Neural cell (in vitro differentiated cells): ENCODE data around the gene TOR4A. TPM values are rescaled to one million over a fixed set of nuclear protein-coding genes. Genes with fewer than 3 reads are reported as not detected.

Source experiments
- H2AFZ ChIP-seq: fragments of 200-600, 300-800 bp; sonication (generic), shearing (Covaris generic); 2 replicates; pipeline ENCODE4 v1.6.0; 2014; ENCODE audit warnings: low read depth, mild to moderate bottlenecking, antibody characterized with exemption, low read length, moderate library complexity
- H3F3A ChIP-seq: fragments of 200-600 bp; shearing (Covaris generic); 2 replicates; pipeline ENCODE4 v1.6.1; 2016; ENCODE audit warnings: mild to moderate bottlenecking, moderate library complexity, mixed read lengths, antibody characterized with exemption, low read length; ENCODE audit not compliant: insufficient read depth, poor library complexity, severe bottlenecking
- H3K27ac ChIP-seq: fragments of 200-600, 300-800 bp; sonication (generic), shearing (Covaris generic); 2 replicates; pipeline ENCODE4 v1.5.1; 2014; ENCODE audit warnings: mild to moderate bottlenecking, low read length, moderate library complexity
- H3K27me3 ChIP-seq: fragments of 300-800, 200-600 bp; sonication (generic), shearing (Covaris generic); 2 replicates; pipeline ENCODE4 v1.6.0; 2014; ENCODE audit warnings: mild to moderate bottlenecking, low read depth, low read length, moderate library complexity; ENCODE audit not compliant: insufficient read depth
- H3K36me3 ChIP-seq: fragments of 300-800, 200-600 bp; sonication (generic), shearing (Covaris generic); 2 replicates; pipeline ENCODE4 v1.5.1; 2014; ENCODE audit warnings: mild to moderate bottlenecking, antibody characterized with exemption, low read length, moderate library complexity; ENCODE audit not compliant: insufficient read depth
- H3K4me2 ChIP-seq: fragments of 300-800, 200-600 bp; sonication (generic), shearing (Covaris generic); 2 replicates; pipeline ENCODE4 v1.6.0; 2014; ENCODE audit warnings: mild to moderate bottlenecking, low read length
- H3K4me3 ChIP-seq: fragments of 300-800, 200-600 bp; sonication (generic), shearing (Covaris generic); 2 replicates; pipeline ENCODE4 v1.5.1; 2014; ENCODE audit warnings: mild to moderate bottlenecking, low read length, moderate library complexity
- H3K79me2 ChIP-seq: fragments of 200-600 bp; shearing (Covaris generic); replicated peaks from 2 replicates; pipeline ENCODE4 v1.6.0; 2014; ENCODE audit warnings: mild to moderate bottlenecking, low read length, moderate library complexity; ENCODE audit not compliant: insufficient read depth
- H3K9ac ChIP-seq: fragments of 300-800, 200-600 bp; sonication (generic), shearing (Covaris generic); 2 replicates; pipeline ENCODE4 v1.6.1; 2016; ENCODE audit warnings: mild to moderate bottlenecking, low read length, mixed read lengths
- H3K9me2 ChIP-seq: fragments of 200-600 bp; shearing (Covaris generic); 2 replicates; pipeline ENCODE4 v1.6.1; 2016; ENCODE audit warnings: mild to moderate bottlenecking, low read length, mixed read lengths; ENCODE audit not compliant: insufficient read depth
- H3K9me3 ChIP-seq: fragments of 200-600, 300-800 bp; sonication (generic), shearing (Covaris generic); 2 replicates; pipeline ENCODE4 v1.6.1; 2016; ENCODE audit warnings: mild to moderate bottlenecking, mixed run types, low read length, moderate library complexity, mixed read lengths
- H4K20me1 ChIP-seq: fragments of 200-600 bp; shearing (Covaris generic); 2 replicates; pipeline ENCODE4 v1.6.1; 2016; ENCODE audit warnings: mild to moderate bottlenecking, mixed run types; ENCODE audit not compliant: insufficient read depth
- CTCF ChIP-seq: fragments of 450-650 bp; IDR thresholded peaks from 2 replicates; pipeline ENCODE4 v1.5.1; 2014; ENCODE audit warnings: antibody characterized with exemption, mild to moderate bottlenecking, moderate library complexity; ENCODE audit not compliant: poor library complexity, severe bottlenecking
- EP300 ChIP-seq: fragments of 450-650 bp; conservative IDR thresholded peaks from 2 replicates; pipeline ENCODE4 v1.6.1; 2014; ENCODE audit warnings: antibody characterized with exemption, mild to moderate bottlenecking, moderate library complexity; ENCODE audit not compliant: poor library complexity, severe bottlenecking
- EZH2 ChIP-seq: fragments of 200-600, 300-800 bp; shearing (Covaris generic), sonication (generic); IDR thresholded peaks from 2 replicates; pipeline ENCODE4 v1.6.1; 2014; ENCODE audit warnings: antibody characterized with exemption, low read length, borderline replicate concordance, mild to moderate bottlenecking; ENCODE audit not compliant: insufficient read depth, poor library complexity, severe bottlenecking
- MXI1 ChIP-seq: fragments of 450-650 bp; conservative IDR thresholded peaks from 2 replicates; pipeline ENCODE4 v1.6.1; 2014; ENCODE audit warnings: antibody characterized with exemption, mild to moderate bottlenecking; ENCODE audit not compliant: poor library complexity, severe bottlenecking
- POLR2AphosphoS5 ChIP-seq: IDR thresholded peaks from 2 replicates; pipeline ENCODE4 v1.6.1; 2012
- RAD21 ChIP-seq: fragments of 450-650 bp; conservative IDR thresholded peaks from 2 replicates; pipeline ENCODE4 v1.6.1; 2014; ENCODE audit warnings: antibody characterized with exemption, mild to moderate bottlenecking, moderate library complexity
- REST ChIP-seq: IDR thresholded peaks from 2 replicates; pipeline ENCODE4 v1.6.1; 2012; ENCODE audit warnings: borderline replicate concordance
- SMC3 ChIP-seq: fragments of 450-650 bp; conservative IDR thresholded peaks from 2 replicates; pipeline ENCODE4 v1.6.1; 2014; ENCODE audit warnings: antibody characterized with exemption, mild to moderate bottlenecking, moderate library complexity; ENCODE audit not compliant: poor library complexity
- TAF1 ChIP-seq: IDR thresholded peaks from 2 replicates; pipeline ENCODE4 v1.6.1; 2012; ENCODE audit warnings: low read depth
- polyA plus RNA-seq: library from polyadenylated mRNA; depleted of rRNA; stranded (reverse); fragments of >200 nt; gene quantifications from 2 replicates; pipeline ENCODE4 v1.2.3, GENCODE V29; 2014

TOR4A gene
- polyA plus RNA-seq, 1 donor from 2014 or later, result 0.50 TPM

DNA sequence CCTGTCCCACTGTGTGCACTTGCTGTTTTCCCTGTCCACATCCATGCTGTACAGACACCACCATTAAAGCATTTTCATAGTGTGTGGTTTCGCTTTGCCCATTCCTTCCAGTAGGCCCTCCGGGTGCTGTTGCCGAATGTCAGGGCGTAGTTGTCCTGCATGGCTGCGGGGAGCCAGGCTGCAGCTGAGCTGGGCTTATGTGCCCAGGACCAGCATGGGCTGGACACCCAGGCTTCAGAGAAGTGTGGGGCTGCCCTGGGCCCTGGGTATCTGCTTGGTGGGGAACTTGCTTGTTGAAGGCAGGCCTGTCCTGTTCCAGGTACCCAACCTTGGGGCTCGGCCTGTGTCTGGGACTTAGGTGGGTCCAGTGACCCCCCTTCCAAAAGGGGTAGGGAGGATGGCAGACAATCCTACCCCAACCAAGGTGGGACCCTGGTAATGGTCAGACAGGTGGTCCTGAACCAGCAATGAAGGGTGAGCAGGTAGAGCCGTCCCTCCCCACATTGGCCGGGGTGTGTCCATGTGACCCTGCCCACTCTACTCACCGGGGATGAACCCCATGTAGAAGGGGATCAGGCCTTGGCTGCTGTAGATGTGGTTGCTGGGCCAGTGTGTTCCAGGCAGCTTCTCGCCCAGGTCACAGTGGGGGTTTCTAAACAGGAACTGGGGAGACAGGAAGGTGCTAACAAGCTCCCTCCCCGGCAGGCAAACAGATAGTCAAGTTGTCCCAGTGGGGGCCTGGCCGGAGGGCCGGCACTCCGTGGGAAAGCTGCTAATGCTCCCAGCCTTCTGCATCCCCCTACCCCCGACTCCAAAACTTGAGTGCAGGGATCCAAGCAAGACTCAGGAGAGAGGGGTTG lies 33.7 kb upstream of the TOR4A start:
- Histone ChIP-seq H3K9me2 (no peaks in the 10 kb centered on the region), H3K36me3 (no peaks in the 10 kb centered on the region), H3K79me2 (peaks cover 14% of the 10 kb centered on the region), H3K27me3 (no peaks in the 10 kb centered on the region), H3K9ac (no peak overlapping the region), H3K4me3 (no peak overlapping the region), H3F3A (no peaks in the 10 kb centered on the region), H3K4me2 (no peak overlapping the region), H4K20me1 (no peaks in the 10 kb centered on the region), H3K27ac (no peak overlapping the region), H2AFZ (no peak overlapping the region), H3K9me3 (no peaks in the 10 kb centered on the region)
- TF ChIP-seq EZH2 (no peak), RAD21 (no peak), CTCF (no peak), TAF1 (no peak), MXI1 (no peak), SMC3 (no peak), POLR2AphosphoS5 (no peak), REST (no peak), EP300 (no peak)

DNA sequence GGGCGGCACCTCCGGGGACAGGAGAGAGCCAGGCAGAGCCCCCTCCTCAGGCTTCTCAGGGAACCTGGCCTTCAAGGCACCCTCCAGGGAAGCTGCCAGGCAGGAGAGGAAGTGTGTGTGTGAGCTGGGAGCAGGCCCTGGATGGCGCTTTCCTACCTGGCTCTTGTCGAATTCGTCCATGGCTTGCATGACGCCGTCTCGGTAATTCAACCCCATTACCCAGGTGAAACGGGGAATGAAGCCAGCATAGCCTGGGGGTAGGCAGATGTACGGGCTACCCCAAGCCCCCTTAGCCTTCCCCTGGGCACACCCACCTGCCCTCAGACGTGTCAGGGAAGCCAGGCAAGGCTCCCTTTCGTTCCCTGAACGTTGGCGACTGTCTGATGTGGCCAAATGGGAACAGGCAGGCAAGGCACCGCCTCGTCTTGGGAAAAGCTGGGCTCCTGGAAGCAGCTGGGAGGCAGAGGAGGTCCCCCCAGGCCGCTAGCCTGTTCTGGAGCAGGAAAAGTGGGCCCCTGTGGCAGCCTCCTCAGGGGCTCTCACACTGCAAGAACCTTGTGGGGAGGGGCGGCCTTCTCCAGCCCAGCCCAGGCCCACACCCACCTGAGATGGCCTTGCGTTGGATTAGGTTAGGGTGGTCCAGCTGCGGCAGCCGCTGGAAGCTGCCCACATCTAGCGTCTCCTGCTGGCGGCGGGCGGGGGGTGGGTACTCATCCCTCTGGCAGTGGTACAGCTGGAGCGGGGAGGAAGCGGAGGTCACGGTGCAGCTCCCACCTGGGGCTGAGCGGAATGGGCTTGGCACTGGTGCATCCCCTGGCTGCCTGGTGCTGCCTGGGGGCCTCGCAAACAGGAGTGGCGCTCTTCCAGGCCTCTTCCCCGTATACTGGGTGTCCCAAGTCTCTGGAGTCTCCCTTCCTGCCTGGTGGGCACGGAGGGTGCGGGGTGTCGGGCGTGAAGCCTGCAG lies 32.8 kb upstream of the TOR4A start:
- Histone ChIP-seq H3K36me3 (no peaks in the 10 kb centered on the region), H3K27me3 (no peaks in the 10 kb centered on the region), H4K20me1 (no peaks in the 10 kb centered on the region), H3K9me3 (no peaks in the 10 kb centered on the region), H3K9me2 (no peaks in the 10 kb centered on the region), H3K9ac (no peak overlapping the region), H2AFZ (no peak overlapping the region), H3K79me2 (peaks cover 14% of the 10 kb centered on the region), H3K27ac (no peak overlapping the region), H3K4me3 (no peak overlapping the region), H3K4me2 (no peak overlapping the region), H3F3A (no peaks in the 10 kb centered on the region)
- TF ChIP-seq REST (no peak), MXI1 (no peak), CTCF (no peak), EZH2 (no peak), SMC3 (no peak)
